GM19372 (cell line): Measurements from ENCODE around the gene TRIOBP.
"Not testable (repeated sequence)": the region's sequence is repeated elsewhere in the genome, so short reads cannot be mapped to it uniquely, and the experiment has no call there.

Experiments
- ATAC-seq: cut with Tn5 transposase; IDR thresholded peaks from one replicate; pipeline ENCODE4 v1.9.1; 2021; ENCODE audit warnings: mild to moderate bottlenecking, low read depth, moderate library complexity; ENCODE audit not compliant: unreplicated experiment

Gene TRIOBP

DNA sequence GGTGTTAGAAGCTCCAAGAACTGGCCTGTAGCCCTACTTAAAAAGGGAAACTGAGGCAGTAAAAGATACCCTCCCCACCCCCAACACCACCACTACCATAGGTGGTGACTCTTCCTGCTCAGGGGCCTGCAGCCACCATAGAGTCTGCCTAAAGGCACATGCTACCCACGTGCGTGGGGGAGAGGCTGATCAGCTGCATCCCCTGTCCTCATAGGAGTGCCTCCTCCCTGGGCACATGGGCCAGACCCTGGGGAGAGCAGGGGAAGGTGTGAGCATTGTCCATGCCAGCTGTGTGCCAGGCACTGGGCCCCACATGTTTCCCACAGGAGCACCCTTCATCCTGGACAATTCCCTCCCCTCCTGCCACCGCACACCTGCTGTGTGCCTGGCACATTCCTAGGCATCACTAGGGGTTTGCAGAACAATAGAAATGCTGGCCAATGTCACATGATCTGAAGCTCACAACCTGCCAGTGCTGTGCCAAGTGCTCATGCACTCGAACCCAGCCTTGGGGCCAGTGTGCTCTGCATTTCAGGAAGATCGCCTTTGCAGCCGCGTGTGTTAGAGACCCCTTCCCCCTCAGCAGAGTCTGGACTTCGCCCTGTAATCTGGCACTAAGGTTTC is 69.2 kb downstream of the TRIOBP start:
- ATAC-seq = no peak

DNA sequence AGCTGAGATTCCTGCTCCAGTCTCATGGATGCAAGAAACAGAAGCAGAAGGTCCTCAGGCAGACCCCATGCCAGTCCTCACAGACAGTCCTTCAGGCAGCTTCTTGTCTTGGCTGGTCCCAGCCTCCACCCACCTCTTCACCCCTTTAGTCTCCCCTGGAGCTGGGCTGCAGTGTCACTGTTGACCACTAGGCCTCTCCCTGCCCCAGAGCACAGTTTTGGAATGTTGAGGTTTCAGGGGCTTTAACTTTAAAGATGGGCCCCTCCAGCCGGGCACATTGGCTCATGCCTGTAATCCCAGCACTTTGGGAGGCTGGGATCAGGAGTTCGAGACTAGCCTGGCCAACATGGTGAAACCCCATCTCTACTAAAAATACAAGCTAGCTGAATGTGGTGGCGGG is 71.4 kb downstream of the TRIOBP start:
- no peak for ATAC-seq

DNA sequence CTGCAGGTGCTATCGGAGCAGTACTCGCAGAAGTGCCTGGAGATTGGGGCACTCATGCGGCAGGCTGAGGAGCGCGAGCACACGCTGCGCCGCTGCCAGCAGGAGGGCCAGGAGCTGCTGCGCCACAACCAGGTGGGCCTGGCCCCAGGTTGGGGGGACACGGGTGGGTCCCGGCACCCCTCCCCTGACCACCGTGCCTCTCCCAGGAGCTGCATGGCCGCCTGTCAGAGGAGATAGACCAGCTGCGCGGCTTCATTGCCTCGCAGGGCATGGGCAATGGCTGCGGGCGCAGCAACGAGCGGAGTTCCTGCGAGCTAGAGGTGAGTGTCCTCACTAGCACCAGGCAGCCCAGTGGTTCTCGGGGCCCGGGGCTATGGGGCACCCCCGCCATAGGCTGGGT is 72.2 kb downstream of the TRIOBP start:
- ATAC-seq = no peak

DNA sequence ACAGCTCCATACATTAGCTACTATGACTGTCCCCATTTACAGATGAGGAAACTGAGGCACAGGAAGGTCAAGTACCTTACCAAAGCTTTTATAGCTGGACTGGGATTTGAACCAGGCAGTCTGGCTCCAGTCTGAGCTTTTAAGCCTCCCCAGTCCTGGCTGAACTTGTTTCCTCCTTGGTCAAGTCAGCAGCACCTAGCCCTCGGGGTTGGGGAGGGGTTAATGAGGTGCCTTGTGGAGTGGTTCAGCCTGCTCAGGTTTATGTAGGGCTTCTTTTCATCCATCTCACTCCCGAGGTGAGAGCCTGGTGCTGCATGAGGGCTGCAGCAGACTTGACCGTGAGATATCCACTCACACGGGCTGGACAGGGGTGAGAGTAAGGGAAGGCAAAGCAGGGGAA is 74.2 kb downstream of the TRIOBP start:
- no peak for ATAC-seq

DNA sequence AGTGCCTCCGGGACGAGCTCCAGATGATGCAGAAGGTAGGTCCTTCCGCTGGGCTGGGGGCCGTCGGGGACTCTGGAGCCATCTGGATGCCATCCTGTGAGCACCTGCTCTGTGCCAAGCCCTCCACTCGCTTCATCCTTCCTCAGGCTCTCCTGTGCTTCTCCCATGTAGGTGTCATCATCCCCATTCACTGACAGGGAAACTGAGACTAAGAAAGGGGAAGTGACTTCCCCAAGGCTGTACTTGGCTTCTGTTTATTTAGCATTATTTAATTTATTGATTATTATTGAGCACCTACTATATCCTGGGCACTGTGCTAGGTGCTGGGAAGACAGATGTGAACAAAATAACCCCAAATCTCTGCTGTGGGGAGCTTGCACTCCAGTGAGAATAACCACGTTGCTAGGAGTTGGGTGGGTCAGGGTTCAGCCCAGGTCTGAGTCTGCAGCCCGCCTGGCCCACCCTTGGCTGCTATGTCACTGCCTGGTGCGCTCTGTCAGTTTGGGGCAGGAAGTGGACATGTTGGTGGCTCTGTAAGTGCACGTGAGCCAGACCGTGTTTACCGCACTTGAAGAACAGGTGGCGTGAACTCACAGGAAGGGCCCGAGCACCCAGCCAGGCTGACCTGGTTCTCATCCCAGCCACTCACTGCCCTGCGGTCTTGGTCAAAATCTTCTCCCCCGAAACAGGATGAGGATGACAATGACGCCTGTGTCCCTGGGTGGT is 75.0 kb downstream of the TRIOBP start:
- ATAC-seq = no peak

DNA sequence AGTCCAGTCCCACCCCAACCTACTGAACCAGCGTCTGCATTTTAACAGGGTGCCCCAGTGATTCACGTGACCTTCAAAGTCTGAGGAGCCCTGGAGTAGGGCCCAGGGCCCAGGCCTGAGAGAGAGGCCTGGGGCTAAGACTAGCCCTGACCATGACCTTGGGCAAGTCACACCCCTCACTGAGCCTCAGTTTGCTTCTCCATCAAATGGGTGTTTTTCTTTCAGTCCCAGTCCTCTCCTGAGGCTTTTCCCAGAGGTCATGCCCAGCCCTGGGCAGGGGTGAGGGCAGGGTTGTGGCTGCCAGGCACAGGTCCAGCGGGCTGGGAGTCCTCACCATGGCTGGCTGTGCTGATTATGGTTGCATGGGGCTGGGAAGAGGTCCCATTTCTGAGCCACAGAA is 77.9 kb downstream of the TRIOBP start:
- no peak for ATAC-seq

DNA sequence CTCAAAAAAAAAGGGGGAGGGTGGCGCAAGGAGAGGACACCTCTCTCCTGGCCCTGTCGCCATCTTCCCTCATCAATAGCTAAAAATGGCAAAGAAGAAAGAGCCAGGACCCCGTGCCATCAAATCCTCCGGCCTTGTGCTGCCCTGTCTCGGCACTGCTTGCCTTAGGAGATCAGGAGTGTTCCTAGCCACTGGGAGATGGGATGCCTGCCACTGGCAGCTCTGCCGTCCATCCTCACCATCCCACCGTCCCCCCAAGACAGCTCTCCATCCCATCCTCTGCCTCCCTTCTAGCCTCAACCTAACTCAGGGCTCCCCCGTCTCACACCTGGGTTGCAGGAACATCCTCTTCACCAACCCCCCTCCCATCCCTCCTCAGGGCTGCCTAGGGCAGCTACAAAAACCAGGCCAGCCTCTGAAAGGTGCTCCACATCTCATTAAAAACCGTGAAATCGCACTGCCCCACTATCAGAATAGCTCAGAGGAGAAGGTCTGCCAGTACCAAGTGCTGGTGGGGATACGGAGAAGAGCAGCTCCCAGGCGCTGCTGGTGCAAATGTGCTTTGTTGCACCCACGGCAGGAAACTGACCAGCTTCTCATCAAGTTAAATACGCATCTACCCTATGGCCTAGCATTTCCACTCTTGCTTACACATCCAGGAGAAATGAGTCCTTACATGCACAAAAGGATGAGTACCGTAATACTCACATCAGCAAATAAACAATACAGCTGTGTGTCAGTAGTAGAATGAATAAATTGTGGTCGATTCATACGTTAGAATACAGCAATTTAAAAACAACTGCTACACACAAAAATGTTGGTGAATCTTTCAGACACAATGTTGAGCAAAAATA is 79.2 kb downstream of the TRIOBP start:
- no peak for ATAC-seq

DNA sequence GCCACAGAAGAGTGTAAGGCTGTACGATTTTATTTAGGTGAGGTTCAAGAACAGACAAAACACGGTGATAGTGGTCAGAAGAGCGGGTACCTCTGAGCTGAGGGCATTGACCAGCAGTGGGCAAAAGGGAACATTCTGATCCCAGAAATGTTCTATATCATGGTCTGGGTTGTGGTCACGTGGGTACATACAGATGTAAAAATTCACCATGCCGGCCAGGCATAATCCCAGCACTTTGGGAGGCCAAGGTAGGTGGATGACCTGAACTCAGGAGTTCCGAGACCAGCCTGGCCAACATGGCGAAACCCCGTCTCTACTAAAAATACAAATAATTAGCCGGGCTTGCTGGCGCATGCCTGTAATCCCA is 79.8 kb downstream of the TRIOBP start:
- ATAC-seq = no peak

DNA sequence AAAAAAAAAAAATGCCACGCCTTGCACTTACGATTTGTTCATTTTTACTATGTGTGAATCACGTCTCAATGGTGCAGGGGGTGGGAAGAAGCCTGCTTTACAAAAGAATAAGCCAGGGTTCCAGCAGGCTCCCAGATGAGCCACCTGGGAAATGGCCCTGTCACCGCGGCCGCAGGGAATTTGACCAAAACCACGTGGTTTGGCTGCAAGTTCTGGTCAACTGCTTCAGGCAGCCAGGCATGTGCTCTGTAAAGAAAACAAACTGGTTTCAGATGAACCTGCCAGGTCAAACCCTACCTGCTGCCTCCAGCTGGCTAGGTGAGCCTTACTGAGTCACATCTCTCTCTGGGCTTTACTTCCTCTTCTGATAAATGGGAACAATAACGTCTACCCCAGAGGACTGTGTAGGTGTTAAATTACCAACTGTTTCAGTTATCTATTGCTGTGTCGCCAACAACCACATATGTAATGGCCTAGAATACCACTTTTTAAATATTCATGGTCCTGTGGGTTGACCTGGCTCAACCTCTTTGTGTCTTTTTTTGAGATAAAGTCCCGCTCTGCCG is 80.4 kb downstream of the TRIOBP start:
- ATAC-seq = no peak

DNA sequence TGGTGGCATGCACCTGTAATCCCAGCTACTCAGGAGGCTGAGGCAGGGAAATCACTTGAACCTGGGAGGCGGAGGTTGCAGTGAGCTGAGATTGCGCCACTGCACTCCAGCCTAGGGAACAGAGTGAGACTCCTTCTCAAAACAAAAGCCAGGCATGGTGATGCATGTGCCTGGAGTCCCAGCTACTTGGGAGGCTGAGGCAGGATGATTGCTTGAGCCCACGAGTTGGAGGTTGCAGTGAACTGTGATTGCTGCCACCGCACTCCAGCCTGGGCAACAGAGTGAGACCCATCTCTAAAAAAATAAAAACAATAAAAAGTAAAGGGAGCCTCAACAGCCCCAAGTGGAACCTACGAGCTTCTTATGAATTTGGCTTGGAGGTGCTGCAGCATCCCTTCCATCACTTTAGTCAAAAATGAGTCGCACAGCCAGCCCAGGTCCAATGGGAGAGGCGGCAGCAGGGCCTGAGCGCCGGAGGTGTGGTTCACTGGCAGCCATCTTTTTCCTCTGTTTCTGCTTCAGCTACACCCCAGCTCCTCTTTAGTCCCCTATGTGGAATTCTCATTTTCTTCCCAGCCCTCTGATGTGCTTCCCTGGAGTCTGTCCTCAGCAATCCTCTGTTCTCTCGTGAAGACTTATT is 81.6 kb downstream of the TRIOBP start:
- no peak for ATAC-seq

DNA sequence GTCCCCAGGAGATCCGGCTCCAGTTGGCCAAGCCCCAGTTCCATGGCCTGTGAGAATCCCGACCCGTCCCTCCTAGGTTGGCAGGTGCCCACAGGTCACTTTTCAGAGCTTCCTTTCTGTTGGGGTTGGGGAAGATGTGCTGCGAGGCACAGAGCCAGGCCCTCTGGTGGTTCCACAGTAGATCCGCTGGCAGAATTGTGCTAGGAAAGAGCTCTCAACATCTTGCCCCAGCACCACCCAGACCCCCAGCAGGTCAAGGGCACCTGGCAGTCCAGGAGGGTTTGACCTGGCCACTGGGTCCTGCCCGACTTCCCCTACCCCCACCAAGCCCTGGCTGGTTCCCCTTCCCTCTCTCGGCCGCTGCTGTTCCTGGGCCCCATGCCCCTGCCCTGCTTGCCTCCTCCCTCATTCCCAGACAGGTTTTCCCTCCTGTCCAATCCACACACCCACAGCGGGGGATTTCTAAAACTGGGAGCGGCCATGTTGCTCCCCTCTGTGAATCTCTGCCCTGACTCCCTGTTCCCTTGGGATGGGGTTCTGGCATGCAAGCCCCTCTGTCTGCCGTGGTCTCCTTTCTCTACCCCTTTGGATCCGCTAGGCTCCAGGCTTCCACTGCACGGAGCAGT is 84.7 kb downstream of the TRIOBP start:
- ATAC-seq = no peak

DNA sequence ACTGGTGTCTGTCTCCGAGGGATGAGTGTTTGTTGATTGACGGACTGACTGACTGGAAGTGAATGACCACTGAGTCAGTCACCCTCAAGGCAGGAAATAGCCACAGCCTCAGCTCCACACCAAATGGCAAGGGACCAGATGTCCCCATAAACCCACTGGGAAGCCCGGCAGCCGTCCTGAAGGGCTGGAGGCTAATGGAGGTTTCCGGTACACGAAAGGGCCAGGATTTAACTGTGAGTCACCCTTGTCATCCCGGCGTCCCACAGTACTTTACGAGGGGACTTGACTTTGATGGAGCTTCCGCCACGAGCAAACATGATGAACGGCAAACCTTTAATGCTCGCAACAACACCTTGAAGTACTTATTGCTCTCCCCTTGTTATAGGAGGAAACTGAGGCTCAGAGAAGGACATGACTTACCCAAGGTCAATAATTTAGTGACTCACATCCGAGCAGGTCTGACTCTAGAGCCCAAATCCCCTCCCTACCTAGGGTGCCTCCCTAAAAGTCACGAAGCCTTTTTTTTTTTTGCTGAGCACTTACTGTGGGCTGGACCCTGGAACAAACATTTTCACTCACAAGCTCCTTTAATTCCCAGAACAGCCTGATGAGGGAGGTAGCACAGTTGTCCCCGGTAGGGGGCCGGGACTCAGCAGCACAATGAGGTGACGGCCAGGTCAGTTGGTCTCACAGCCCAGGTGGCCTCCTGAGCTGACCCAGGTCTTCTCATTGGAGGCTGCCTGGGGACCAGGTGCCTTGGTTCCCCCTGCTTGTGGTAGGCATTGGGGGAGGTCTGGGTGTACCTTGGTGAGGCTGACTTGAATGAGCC is 85.7 kb downstream of the TRIOBP start:
- no peak for ATAC-seq

DNA sequence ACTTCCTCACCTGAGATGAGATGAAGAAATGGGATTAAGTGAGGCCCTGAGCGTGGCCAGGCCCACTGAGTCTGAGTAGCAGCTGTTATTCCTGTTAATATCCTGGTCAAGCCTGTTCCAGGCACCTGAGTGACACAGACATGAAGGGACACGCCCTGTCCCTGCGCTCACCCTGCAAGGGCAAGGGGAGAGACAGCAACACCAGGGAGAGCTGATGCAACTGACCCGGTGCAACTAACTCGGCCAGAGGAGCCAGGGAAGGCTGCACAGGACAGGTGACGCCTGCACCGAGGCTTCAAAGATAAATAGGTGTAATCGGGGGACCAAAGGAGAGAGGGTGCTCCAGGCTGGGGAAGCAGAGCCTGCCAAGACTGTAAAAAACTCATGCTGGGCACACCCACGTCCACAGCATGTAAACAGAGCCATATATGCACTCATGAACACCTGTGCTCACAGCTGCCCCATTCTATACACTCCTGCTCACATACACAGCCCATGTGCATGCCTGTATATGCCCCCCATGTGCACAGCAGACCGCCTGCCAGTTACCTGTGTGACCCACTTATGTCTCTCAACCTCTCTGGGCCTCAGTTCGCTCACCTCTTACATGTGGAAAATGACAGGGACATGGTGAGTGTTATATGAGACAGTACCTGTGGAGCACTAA is 88.1 kb downstream of the TRIOBP start:
- no peak for ATAC-seq

DNA sequence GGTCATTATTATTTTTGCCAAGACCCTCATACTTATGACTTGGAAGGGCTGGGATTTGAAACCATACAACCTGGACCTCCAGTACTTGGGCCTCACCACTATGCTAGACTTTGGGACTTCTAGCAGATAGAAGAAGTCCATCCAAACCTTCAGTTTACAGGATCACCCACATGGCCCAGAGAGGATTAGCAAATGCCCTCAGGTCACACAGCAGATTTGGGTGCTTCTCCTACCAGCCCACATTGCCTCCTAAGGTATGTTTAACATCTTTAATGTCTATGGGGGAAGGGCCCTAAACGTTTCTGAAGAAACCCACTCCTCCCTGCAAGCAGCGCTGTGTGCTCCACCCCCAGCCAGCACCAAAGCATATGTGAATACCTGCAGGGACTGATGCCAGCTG is 93.4 kb downstream of the TRIOBP start:
- ATAC-seq = no peak

DNA sequence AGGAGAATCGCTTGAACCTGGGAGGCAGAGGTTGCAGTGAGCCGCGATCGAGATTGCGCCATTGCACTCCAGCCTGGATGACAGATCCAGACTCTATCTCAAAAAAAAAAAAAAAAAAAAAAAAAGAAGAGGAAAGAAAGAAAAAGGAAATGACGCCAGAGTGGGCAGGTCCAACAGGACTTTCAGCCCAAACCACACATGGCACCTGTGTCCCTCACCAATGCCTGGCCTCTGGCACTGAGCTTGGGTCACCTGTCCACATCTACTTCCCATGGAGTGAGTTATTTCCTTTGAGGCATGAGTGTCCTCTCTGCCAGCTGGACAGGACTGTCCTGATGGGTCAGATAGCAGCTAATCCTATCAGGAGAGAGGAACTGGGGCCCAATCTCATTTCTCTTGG is 95.6 kb downstream of the TRIOBP start:
- ATAC-seq = no peak

DNA sequence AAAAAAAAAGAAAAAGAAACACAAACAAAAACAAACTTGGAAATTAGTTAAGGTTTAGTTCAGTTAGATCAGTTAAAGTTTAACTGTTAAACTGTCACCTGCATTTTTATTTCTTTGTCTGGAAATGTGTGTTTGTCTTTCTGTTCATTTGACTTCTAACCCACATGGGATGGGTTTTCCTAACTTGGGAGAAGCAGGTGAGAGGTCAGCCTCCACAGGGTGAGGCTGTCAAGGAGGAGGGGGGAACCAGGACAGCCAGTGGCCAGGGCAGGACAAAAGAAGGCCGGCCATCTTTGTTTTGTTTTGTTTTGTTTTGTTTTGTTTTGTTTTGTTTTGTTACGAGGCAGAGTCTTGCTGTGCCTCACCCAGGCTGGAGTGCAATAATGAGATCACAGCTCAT is 97.5 kb downstream of the TRIOBP start:
- no peak for ATAC-seq

DNA sequence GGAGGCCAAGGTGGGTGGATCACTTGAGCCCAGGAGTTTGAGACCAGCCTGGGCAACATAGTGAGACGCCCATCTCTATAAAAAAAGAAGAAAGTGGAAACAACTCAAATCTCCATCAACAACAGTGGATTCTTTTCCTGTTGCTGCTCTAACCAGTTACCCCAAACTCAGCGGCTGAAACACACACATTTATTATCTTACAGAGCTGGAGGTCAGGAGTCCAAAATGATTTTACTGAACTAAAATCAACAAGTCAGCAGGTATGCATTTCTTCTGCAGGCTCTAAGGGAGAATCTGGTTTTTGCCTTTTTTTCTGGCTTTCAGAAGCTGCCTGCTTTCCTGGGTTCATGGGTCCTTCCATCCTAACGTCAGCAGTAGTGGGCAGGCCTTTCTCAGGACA is 99.2 kb downstream of the TRIOBP start:
- ATAC-seq = no peak

DNA sequence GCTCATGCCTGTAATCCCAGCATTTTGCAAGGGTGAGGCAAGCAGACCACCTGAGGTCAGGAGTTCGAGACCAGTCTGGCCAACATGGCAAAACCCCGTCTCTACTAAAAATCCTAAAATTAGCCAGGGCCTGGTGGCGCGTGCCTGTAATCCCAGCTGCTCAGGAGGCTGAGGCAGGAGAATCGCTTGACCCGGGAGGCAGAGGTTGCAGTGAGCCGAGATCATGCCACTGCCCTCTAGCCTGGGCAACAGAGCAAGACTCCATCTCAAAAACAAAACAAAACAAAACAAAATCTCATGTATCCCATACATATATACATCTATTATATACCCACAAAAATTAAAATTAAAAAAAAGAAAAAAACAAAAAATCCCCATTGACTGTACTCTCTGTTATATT is 100.4 kb downstream of the TRIOBP start:
- ATAC-seq = not testable (repeated sequence)

DNA sequence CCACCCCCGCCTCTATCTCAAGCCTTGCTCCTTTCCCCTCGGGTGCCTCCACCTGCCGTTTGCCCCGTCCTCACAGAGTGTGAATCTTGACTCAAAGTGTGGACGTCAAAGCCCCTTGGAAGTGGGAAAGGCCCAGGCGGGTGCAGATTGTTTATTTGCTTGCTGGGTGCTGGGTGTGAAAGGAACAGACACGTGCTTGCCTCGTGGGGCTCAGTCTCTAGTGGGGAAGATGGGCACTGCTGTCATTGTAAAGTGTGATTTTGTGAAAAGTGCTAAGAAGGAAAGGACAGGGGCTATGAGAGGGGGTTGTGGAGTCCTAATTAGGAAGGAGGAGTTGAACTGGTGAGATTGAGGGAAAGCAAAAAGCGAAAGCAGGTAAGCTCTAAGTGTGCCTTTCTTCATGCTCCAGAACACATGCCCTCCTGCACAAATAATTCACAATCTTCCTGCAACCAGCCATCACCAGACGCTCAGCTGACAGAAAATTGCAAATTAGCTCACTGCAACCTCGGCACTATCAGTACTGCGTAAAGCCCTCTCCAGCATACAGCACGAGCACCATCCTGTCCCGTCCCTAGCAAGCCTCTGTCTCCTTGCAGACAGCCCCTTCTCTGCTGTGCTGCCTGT is 101.1 kb downstream of the TRIOBP start:
- no peak for ATAC-seq
